ENCODE results near the gene TREM1. TPM values are rescaled to one million over a fixed set of nuclear protein-coding genes. Genes with fewer than 3 reads are reported as not detected.

Gene TREM1
- total and polyA plus RNA-seq, 4 donors: 0.41 to 1.3 (median 0.52) TPM

DNA sequence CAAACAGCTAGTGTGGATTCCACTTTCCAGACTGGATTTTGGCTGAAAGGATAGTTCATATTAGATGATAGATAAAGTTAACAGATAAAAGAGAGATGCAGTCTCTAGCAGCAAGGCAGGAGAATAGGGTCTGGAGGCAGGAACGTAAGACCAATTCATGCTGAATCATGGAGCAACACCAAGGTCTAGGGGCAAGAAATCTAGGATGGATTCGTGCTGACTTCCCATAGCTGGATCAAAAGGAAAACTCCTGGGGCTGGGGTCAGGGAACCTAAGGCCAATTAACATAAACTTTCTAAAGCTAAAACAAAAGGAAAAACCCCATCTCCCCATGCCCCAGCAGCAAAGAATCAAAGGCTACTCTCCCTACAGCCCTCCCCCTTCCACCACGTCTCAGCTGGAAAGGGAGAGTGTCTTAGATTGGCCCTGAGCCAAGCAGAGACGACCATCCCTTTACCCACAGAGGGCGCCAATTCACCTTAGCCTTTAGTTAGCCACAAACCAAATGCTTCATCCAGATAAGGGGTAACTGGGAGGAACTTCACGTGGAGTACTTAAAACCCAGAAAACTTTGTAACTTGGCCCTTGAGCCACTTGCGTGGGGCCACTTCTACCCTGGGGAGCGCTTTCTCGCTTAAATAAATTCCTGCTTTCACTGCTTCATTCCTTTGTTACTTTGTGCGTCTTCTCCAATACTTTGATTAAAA, 7.6 kb downstream of the TREM1 start:
- Histone ChIP-seq H3K36me3 (ENCODE audit: control insufficient read depth, insufficient read depth, low read length) (no peaks in the 10 kb centered on the region), H3K4me3 (ENCODE audit: low read depth, low read length) (no peak overlapping the region), H3K4me1 (ENCODE audit: control insufficient read depth, insufficient read depth, low read length) (no peaks in the 10 kb centered on the region), H3K27ac (ENCODE audit: low read depth, low read length) (no peak overlapping the region), H3K27me3 (ENCODE audit: control insufficient read depth, insufficient read depth, low read length) (no peaks in the 10 kb centered on the region), H3K9me3 (ENCODE audit: control insufficient read depth, insufficient read depth, low read length) (no peaks in the 10 kb centered on the region)
- 18% methylated on average over 7 of the region's 10 CpGs for WGBS (ENCODE audit: insufficient coverage)
- peak in 5 of 6 donors; percentile 22 to 76 (median 40) for DNase-seq (ENCODE audit: low read depth in 4 of 6, low spot score in 6 of 6)

DNA sequence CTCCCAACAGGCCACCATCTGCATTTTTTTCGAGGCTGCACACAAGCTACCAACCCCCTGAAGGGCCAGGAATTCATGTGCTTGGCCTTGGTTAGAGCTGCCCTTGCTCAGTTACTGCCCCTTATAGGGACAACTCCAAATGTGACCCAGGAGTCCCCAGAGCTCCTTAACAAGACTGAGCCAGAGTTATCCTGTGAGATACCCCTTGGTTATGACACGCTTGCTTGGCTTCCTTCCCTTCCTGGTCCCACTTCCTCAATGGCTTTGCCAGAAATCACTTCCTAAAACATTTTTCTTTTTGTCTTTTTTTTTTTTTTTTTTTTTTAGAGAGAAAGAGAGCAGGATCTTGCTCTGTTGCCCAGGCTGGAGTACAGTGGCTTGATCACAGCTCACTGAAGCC, 8.9 kb downstream of the TREM1 start:
- Histone ChIP-seq H3K27ac (ENCODE audit: low read depth, low read length) (no peak overlapping the region), H3K4me3 (ENCODE audit: low read depth, low read length) (no peak overlapping the region), H3K4me1 (ENCODE audit: control insufficient read depth, insufficient read depth, low read length) (no peaks in the 10 kb centered on the region), H3K27me3 (ENCODE audit: control insufficient read depth, insufficient read depth, low read length) (no peaks in the 10 kb centered on the region), H3K36me3 (ENCODE audit: control insufficient read depth, insufficient read depth, low read length) (no peaks in the 10 kb centered on the region), H3K9me3 (ENCODE audit: control insufficient read depth, insufficient read depth, low read length) (no peaks in the 10 kb centered on the region)
- 75% methylated on average over 1 of the region's 2 CpGs for WGBS (ENCODE audit: insufficient coverage)
- DNase-seq (ENCODE audit: low read depth in 4 of 6, low spot score in 6 of 6): no peak

DNA sequence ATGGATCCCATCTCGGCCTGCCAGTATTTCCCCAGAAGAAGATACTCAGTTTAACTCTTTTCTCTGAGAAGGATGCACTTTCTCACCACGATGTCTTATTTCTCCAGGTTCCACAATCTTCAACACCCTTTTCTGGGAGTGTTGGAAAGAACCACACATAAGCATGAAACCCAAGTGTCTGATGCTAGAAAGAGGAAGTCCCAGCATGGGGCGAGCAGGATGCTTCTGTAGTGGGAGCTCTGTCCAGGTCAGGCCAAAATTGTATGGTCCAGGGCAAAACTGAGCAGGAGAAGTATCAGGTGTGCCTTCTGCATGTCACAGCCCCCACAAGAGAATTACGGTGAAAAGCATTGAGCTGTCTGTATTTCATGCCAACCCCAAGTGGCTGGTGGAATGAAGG, 11.0 kb downstream of the TREM1 start:
- Histone ChIP-seq H3K4me1 (ENCODE audit: control insufficient read depth, insufficient read depth, low read length) (no peaks in the 10 kb centered on the region), H3K27me3 (ENCODE audit: control insufficient read depth, insufficient read depth, low read length) (no peaks in the 10 kb centered on the region), H3K4me3 (ENCODE audit: low read depth, low read length) (no peak overlapping the region), H3K9me3 (ENCODE audit: control insufficient read depth, insufficient read depth, low read length) (no peaks in the 10 kb centered on the region), H3K36me3 (ENCODE audit: control insufficient read depth, insufficient read depth, low read length) (no peaks in the 10 kb centered on the region), H3K27ac (ENCODE audit: low read depth, low read length) (no peak overlapping the region)
- no peak for DNase-seq (ENCODE audit: low read depth in 4 of 6, low spot score in 6 of 6)
- 84% methylated on average over 2 of the region's 4 CpGs for WGBS (ENCODE audit: insufficient coverage)

DNA sequence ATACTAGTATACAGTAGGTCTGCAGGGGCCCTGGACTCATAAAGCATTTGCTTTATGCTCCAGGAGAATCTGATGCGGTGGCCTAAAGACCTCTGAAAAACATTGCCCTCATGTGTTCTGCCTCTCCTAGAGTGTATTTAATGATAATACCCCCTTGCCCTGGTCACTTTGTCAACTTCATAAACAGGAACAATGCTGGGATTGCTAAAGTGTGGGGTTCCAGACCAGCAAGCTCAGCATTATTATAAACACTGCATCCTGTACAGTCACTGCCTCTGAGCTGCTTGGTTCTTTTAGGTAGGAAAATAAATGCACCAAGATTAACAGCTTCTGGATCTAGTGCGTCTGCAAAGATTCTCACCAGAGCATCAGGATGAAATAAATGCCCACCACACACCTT, 12.2 kb downstream of the TREM1 start:
- Histone ChIP-seq H3K9me3 (ENCODE audit: control insufficient read depth, insufficient read depth, low read length) (no peaks in the 10 kb centered on the region), H3K36me3 (ENCODE audit: control insufficient read depth, insufficient read depth, low read length) (no peaks in the 10 kb centered on the region), H3K4me3 (ENCODE audit: low read depth, low read length) (no peak overlapping the region), H3K4me1 (ENCODE audit: control insufficient read depth, insufficient read depth, low read length) (no peaks in the 10 kb centered on the region), H3K27ac (ENCODE audit: low read depth, low read length) (no peak overlapping the region), H3K27me3 (ENCODE audit: control insufficient read depth, insufficient read depth, low read length) (no peaks in the 10 kb centered on the region)
- peak in 1 of 6 donors; percentile 9 for DNase-seq (ENCODE audit: low read depth in 4 of 6, low spot score in 6 of 6)
- WGBS (ENCODE audit: insufficient coverage): no CpG with 5 or more reads among the region's 2 CpGs

DNA sequence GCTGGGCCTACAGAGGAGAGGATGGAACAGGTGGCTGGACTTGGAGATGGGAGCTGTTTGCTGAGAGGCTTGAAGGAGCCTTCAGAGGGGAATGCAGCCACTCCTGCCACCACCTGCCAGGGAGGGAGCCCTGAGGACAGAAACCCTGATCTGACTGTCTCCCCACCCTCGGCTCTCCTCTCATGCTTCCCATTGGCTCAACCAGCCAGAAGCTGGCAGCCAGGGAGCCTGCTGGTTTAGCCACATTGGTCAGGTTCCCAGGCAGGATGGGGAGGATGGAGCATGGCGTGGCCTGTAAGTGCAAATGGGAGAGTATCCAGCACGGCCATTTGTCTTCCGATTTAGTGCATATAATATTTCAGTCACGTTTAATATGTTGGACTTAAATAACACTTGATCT, 12.8 kb downstream of the TREM1 start:
- Histone ChIP-seq H3K27me3 (ENCODE audit: control insufficient read depth, insufficient read depth, low read length) (no peaks in the 10 kb centered on the region), H3K9me3 (ENCODE audit: control insufficient read depth, insufficient read depth, low read length) (no peaks in the 10 kb centered on the region), H3K36me3 (ENCODE audit: control insufficient read depth, insufficient read depth, low read length) (no peaks in the 10 kb centered on the region), H3K4me1 (ENCODE audit: control insufficient read depth, insufficient read depth, low read length) (no peaks in the 10 kb centered on the region), H3K27ac (ENCODE audit: low read depth, low read length) (no peak overlapping the region), H3K4me3 (ENCODE audit: low read depth, low read length) (no peak overlapping the region)
- WGBS (ENCODE audit: insufficient coverage): no CpG with 5 or more reads among the region's 5 CpGs
- DNase-seq (ENCODE audit: low read depth in 4 of 6, low spot score in 6 of 6): no peak

DNA sequence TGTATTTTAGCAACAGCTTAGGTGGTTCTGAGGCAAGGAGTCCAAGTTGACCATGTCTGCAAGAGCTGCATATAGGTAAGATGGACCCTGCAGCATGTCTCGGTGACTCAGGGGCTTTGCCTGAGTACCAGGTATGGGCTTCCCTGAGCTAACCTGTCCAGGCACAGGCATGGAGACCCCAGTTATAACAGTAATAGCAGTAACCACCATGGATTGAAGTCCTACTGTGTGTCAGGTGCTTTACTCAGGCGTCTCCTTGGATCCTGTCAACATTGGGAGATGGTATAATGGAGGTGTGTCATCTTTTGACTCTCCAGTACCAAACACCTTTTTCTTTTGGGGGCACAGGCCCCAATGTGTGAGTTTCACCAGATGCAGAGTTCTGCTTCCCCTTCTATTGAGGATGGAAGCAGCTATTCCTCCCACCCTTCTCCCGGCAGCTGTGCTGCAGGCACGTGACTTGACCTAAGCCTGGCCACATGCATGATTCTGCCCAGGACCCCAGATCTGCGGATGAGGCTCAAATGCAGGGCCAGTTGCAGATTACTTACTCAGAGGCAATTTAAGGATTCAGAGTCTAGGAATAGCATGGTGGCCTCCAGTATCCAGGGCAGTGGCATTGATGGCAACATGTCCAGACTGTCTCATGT, 13.8 kb downstream of the TREM1 start:
- no peak overlapping the region for H3K27ac ChIP-seq (ENCODE audit: low read depth, low read length)
- 92% methylated on average over 4 of the region's 5 CpGs for WGBS (ENCODE audit: insufficient coverage)

DNA sequence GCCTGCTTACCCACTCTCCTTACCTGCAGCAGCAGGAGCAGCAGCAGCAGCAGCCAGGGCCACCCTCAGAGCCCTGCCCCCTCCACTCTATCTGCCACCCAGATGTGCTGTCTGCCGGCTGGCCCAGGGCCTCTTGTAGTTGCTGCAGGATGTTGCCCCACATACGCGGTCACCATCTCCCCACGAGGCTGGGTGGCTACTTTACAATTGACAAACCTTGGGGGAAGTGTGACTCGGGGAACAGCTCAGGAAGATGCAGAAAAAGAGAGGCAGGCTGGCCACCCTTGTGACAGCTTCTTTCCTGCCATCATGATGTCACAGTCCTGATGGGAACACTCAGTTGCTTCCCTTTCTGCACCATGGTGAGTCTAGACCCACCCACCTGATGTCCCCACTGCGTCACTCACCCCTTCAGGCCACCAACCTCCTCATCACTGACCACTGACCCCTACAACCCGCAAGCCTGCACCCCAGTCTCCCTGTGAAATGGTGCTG, 14.5 kb downstream of the TREM1 start:
- Histone ChIP-seq H3K36me3 (ENCODE audit: control insufficient read depth, insufficient read depth, low read length) (no peaks in the 10 kb centered on the region), H3K4me3 (ENCODE audit: low read depth, low read length) (no peak overlapping the region), H3K27ac (ENCODE audit: low read depth, low read length) (no peak overlapping the region), H3K9me3 (ENCODE audit: control insufficient read depth, insufficient read depth, low read length) (no peaks in the 10 kb centered on the region), H3K4me1 (ENCODE audit: control insufficient read depth, insufficient read depth, low read length) (no peaks in the 10 kb centered on the region), H3K27me3 (ENCODE audit: control insufficient read depth, insufficient read depth, low read length) (no peaks in the 10 kb centered on the region)
- 71% methylated on average over 5 of the region's 7 CpGs for WGBS (ENCODE audit: insufficient coverage)
- no peak for DNase-seq (ENCODE audit: low read depth in 4 of 6, low spot score in 6 of 6)

More for the DNA sequence above, 13.8 kb downstream of the TREM1 start:
- Histone ChIP-seq H3K27me3 (ENCODE audit: control insufficient read depth, insufficient read depth, low read length) (no peaks in the 10 kb centered on the region), H3K4me3 (ENCODE audit: low read depth, low read length) (no peak overlapping the region), H3K36me3 (ENCODE audit: control insufficient read depth, insufficient read depth, low read length) (no peaks in the 10 kb centered on the region), H3K9me3 (ENCODE audit: control insufficient read depth, insufficient read depth, low read length) (no peaks in the 10 kb centered on the region), H3K4me1 (ENCODE audit: control insufficient read depth, insufficient read depth, low read length) (no peaks in the 10 kb centered on the region)
- DNase-seq (ENCODE audit: low read depth in 4 of 6, low spot score in 6 of 6): no peak

DNA sequence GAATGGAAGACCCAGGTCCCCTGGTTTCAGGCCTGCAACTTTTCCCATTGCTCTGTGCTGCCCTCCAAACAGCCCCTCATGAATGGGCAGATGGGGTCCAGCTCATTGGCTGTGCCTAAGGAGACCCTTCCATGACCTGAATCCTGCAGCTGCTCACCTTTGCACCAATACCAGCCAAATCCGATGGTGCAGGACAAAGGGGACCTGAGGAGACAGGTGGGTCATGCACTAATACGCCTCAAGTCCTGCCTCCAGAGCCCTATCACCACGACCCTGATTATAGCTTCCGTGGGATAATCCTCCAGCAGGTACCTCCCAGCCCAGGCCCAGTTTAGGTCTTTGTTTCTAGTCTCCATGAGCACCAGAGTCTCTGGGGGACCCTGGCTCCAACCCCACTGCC, 16.8 kb downstream of the TREM1 start:
- WGBS (ENCODE audit: insufficient coverage): 94% methylated on average over 4 of the region's 4 CpGs
- Histone ChIP-seq H3K27ac (ENCODE audit: low read depth, low read length) (no peak overlapping the region), H3K4me3 (ENCODE audit: low read depth, low read length) (no peak overlapping the region), H3K36me3 (ENCODE audit: control insufficient read depth, insufficient read depth, low read length) (no peaks in the 10 kb centered on the region), H3K27me3 (ENCODE audit: control insufficient read depth, insufficient read depth, low read length) (no peaks in the 10 kb centered on the region), H3K4me1 (ENCODE audit: control insufficient read depth, insufficient read depth, low read length) (no peaks in the 10 kb centered on the region), H3K9me3 (ENCODE audit: control insufficient read depth, insufficient read depth, low read length) (no peaks in the 10 kb centered on the region)
- DNase-seq (ENCODE audit: low read depth in 4 of 6, low spot score in 6 of 6): no peak

DNA sequence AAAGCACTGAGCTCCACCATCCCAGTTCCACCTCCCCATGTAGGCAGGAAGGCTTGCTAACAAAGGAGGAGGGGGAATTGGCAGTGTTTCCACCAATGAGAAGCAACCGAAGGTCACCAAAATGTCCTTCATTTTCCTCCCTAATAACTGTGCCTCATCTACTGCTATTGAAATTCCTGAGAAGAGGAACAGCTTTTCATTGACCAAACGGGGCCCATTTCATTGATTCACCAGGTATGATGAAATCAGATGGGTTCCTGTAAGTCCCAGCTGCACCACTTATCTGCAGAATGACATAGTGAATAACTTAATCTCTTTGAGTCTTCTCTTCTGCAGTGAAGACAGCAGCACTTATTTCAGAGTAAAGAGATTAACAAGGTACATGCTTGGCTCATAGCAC, 17.3 kb downstream of the TREM1 start:
- H3K36me3 ChIP-seq (ENCODE audit: control insufficient read depth, insufficient read depth, low read length): no peaks in the 10 kb centered on the region
- H3K4me1 ChIP-seq (ENCODE audit: control insufficient read depth, insufficient read depth, low read length): no peaks in the 10 kb centered on the region
- no peak overlapping the region for H3K27ac ChIP-seq (ENCODE audit: low read depth, low read length)
- no peaks in the 10 kb centered on the region for H3K9me3 ChIP-seq (ENCODE audit: control insufficient read depth, insufficient read depth, low read length)
- no peak for DNase-seq (ENCODE audit: low read depth in 4 of 6, low spot score in 6 of 6)
- H3K27me3 ChIP-seq (ENCODE audit: control insufficient read depth, insufficient read depth, low read length): no peaks in the 10 kb centered on the region
- no peak overlapping the region for H3K4me3 ChIP-seq (ENCODE audit: low read depth, low read length)
- WGBS (ENCODE audit: insufficient coverage): 80% methylated on average over 1 of the region's 2 CpGs

DNA sequence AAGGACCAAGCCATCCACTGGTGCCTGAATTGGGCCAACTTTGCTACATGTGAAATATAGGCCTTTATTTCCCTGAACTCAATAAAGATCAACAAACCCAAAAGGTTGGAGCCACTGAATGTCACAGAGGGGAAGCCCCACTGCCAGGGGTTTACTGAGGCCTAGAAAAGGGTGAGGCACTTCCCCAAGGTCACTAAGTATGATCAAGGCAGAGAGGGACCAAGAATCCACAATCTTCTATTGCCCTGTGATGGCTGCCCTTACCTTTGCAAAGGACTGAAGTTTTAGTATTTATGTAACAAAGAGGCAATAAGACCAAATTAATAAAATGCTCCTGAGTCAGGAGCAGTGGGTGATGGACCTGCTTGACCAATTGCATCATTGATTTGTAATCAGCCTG, 18.0 kb downstream of the TREM1 start:
- Histone ChIP-seq H3K4me3 (ENCODE audit: low read depth, low read length) (no peak overlapping the region), H3K4me1 (ENCODE audit: control insufficient read depth, insufficient read depth, low read length) (no peaks in the 10 kb centered on the region), H3K9me3 (ENCODE audit: control insufficient read depth, insufficient read depth, low read length) (no peaks in the 10 kb centered on the region), H3K27ac (ENCODE audit: low read depth, low read length) (no peak overlapping the region), H3K36me3 (ENCODE audit: control insufficient read depth, insufficient read depth, low read length) (no peaks in the 10 kb centered on the region), H3K27me3 (ENCODE audit: control insufficient read depth, insufficient read depth, low read length) (no peaks in the 10 kb centered on the region)
- no peak for DNase-seq (ENCODE audit: low read depth in 4 of 6, low spot score in 6 of 6)
